Daoy (cell line): ENCODE data around the gene PLD4. TPM values are rescaled to one million over a fixed set of nuclear protein-coding genes. Genes with fewer than 3 reads are reported as not detected.
"Not testable (repeated sequence)": the region's sequence is repeated elsewhere in the genome, so short reads cannot be mapped to it uniquely, and the experiment has no call there.

Experiments used
- DNase-seq: peaks from one replicate; pipeline ENCODE4 v3.0.0-alpha.2; 2015; ENCODE audit warnings: low read depth
- total RNA-seq: library from RNA; depleted of rRNA; stranded (reverse); fragments of >200 nt; shearing (Covaris generic); gene quantifications from 2 replicates; pipeline ENCODE4 v1.2.3, GENCODE V29; 2014

PLD4 gene
- total RNA-seq, 1 experiment from 2014 or later, result not detected

GRCh38 chr14:104886690-104887622 lies 37.7 kb upstream of the PLD4 start:
- no peak for DNase-seq

- peak; percentile 2 for DNase-seq
Observed at GRCh38 chr14:104887623-104888488, 36.8 kb upstream of the PLD4 start.

- peak; percentile 3 for DNase-seq
Observed at GRCh38 chr14:104888489-104889374, 35.9 kb upstream of the PLD4 start.

GRCh38 chr14:104889375-104889757 lies 35.3 kb upstream of the PLD4 start:
- peak; percentile 4 for DNase-seq

GRCh38 chr14:104890292-104890691 lies 34.4 kb upstream of the PLD4 start:
- not testable (repeated sequence) for DNase-seq

GRCh38 chr14:104891121-104891551 lies 33.5 kb upstream of the PLD4 start:
- DNase-seq, result no peak

- DNase-seq, result peak; percentile 9
Observed at GRCh38 chr14:104891664-104892530, 32.8 kb upstream of the PLD4 start.

GRCh38 chr14:104892531-104893434 lies 31.9 kb upstream of the PLD4 start:
- peak; percentile 8 for DNase-seq

- DNase-seq, result peak; percentile 16
Observed at GRCh38 chr14:104893435-104894207, 31.1 kb upstream of the PLD4 start.

GRCh38 chr14:104894331-104895206 lies 30.1 kb upstream of the PLD4 start:
- peak; percentile 14 for DNase-seq

- no peak for DNase-seq
Observed at GRCh38 chr14:104895207-104895785, 29.4 kb upstream of the PLD4 start.

- peak; percentile 56 for DNase-seq
Observed at GRCh38 chr14:104895786-104896661, 28.7 kb upstream of the PLD4 start.

- DNase-seq, result no peak
Observed at GRCh38 chr14:104897330-104898194, 27.1 kb upstream of the PLD4 start.

- DNase-seq, result no peak
Observed at GRCh38 chr14:104898195-104898558, 26.5 kb upstream of the PLD4 start.

GRCh38 chr14:104898870-104899510 lies 25.7 kb upstream of the PLD4 start:
- peak; percentile 19 for DNase-seq
